ENCODE results near the gene BABAM2. TPM values are rescaled to one million over a fixed set of nuclear protein-coding genes. Genes with fewer than 3 reads are reported as not detected.

BABAM2 gene
- total RNA-seq, 1 experiment from 2014 or later: 46.1 TPM

GRCh38 chr2:28101892-28102291, 211.4 kb downstream of the BABAM2 start:
- no peak for DNase-seq
- Histone ChIP-seq H3K9me2 (ENCODE audit: insufficient read depth) (no peaks in the 10 kb centered on the region), H3K9me3 (ENCODE audit: insufficient read depth, low read depth) (no peaks in the 10 kb centered on the region; the same call in 1 of the 2 replicates), H3F3A (ENCODE audit: insufficient read depth, low read depth) (no peaks in the 10 kb centered on the region), H2AFZ (no peak overlapping the region), H3K36me3 (ENCODE audit: low read depth) (no peaks in the 10 kb centered on the region), H3K4me1 (replicated peaks; ENCODE audit: insufficient read depth) (no peaks in the 10 kb centered on the region), H3K27me3 (ENCODE audit: insufficient read depth, low read depth) (no peaks in the 10 kb centered on the region), H3K27ac (no peak overlapping the region), H4K20me1 (ENCODE audit: insufficient read depth) (no peaks in the 10 kb centered on the region), H3K4me3 (no peak overlapping the region), H3K79me2 (ENCODE audit: low read depth) (no peaks in the 10 kb centered on the region; the same call in 1 of the 2 replicates), H3K4me2 (no peak overlapping the region)
- no TSS peak for BruUV-seq (replicated peaks)
- intact Hi-C loops (cut with micrococcal nuclease; ENCODE audit: unreplicated experiment): no loop called here
- CTCF ChIA-PET: no interaction called here
- POLR2A ChIA-PET (ENCODE audit: unreplicated experiment): interaction anchor here (0.7 kb wide), 1 partner anchor 111 kb away, joined by 3 read pairs; no protein-coding TSS in a partner anchor
- TF ChIP-seq EZH2 (IDR thresholded peaks at IDR 0.05; ENCODE audit: low read depth) (no peak), CTCF (conservative IDR thresholded peaks at IDR 0.05) (no peak)

GRCh38 chr2:28102455-28102874, 211.9 kb downstream of the BABAM2 start:
- Histone ChIP-seq H3K4me2 (no peak overlapping the region), H3K4me1 (replicated peaks; ENCODE audit: insufficient read depth) (no peaks in the 10 kb centered on the region), H4K20me1 (ENCODE audit: insufficient read depth) (no peaks in the 10 kb centered on the region), H3K4me3 (no peak overlapping the region), H3F3A (ENCODE audit: insufficient read depth, low read depth) (no peaks in the 10 kb centered on the region), H2AFZ (no peak overlapping the region), H3K9me3 (ENCODE audit: insufficient read depth, low read depth) (no peaks in the 10 kb centered on the region; the same call in 1 of the 2 replicates), H3K27me3 (ENCODE audit: insufficient read depth, low read depth) (no peaks in the 10 kb centered on the region), H3K79me2 (ENCODE audit: low read depth) (no peaks in the 10 kb centered on the region; the same call in 1 of the 2 replicates), H3K9me2 (ENCODE audit: insufficient read depth) (no peaks in the 10 kb centered on the region), H3K27ac (no peak overlapping the region), H3K36me3 (ENCODE audit: low read depth) (no peaks in the 10 kb centered on the region)
- no peak for DNase-seq
- POLR2A ChIA-PET (ENCODE audit: unreplicated experiment): no interaction called here
- CTCF ChIA-PET: no interaction called here
- TF ChIP-seq CTCF (conservative IDR thresholded peaks at IDR 0.05) (no peak), EZH2 (IDR thresholded peaks at IDR 0.05; ENCODE audit: low read depth) (no peak)
- no TSS peak for BruUV-seq (replicated peaks)
- intact Hi-C loops (cut with micrococcal nuclease; ENCODE audit: unreplicated experiment): no loop called here

GRCh38 chr2:28103611-28104010, 213.1 kb downstream of the BABAM2 start:
- POLR2A ChIA-PET (ENCODE audit: unreplicated experiment): interaction anchor here (0.7 kb wide), 1 partner anchor 138 kb away, joined by 4 read pairs; no protein-coding TSS in a partner anchor
- TF ChIP-seq EZH2 (IDR thresholded peaks at IDR 0.05; ENCODE audit: low read depth) (no peak), CTCF (conservative IDR thresholded peaks at IDR 0.05) (no peak)
- BruUV-seq (replicated peaks): no TSS peak
- CTCF ChIA-PET: no interaction called here
- Histone ChIP-seq H3F3A (ENCODE audit: insufficient read depth, low read depth) (no peaks in the 10 kb centered on the region), H3K4me3 (no peak overlapping the region), H3K27me3 (ENCODE audit: insufficient read depth, low read depth) (no peaks in the 10 kb centered on the region), H2AFZ (no peak overlapping the region), H3K4me2 (no peak overlapping the region), H3K4me1 (replicated peaks; ENCODE audit: insufficient read depth) (no peaks in the 10 kb centered on the region), H3K79me2 (ENCODE audit: low read depth) (no peaks in the 10 kb centered on the region; the same call in 1 of the 2 replicates), H3K9me2 (ENCODE audit: insufficient read depth) (no peaks in the 10 kb centered on the region), H3K9me3 (ENCODE audit: insufficient read depth, low read depth) (no peaks in the 10 kb centered on the region; the same call in 1 of the 2 replicates), H3K27ac (no peak overlapping the region), H3K36me3 (ENCODE audit: low read depth) (no peaks in the 10 kb centered on the region), H4K20me1 (ENCODE audit: insufficient read depth) (no peaks in the 10 kb centered on the region)
- intact Hi-C loops (cut with micrococcal nuclease; ENCODE audit: unreplicated experiment): no loop called here
- no peak for DNase-seq
